ENCODE results near the gene TRAF1.

DNA sequence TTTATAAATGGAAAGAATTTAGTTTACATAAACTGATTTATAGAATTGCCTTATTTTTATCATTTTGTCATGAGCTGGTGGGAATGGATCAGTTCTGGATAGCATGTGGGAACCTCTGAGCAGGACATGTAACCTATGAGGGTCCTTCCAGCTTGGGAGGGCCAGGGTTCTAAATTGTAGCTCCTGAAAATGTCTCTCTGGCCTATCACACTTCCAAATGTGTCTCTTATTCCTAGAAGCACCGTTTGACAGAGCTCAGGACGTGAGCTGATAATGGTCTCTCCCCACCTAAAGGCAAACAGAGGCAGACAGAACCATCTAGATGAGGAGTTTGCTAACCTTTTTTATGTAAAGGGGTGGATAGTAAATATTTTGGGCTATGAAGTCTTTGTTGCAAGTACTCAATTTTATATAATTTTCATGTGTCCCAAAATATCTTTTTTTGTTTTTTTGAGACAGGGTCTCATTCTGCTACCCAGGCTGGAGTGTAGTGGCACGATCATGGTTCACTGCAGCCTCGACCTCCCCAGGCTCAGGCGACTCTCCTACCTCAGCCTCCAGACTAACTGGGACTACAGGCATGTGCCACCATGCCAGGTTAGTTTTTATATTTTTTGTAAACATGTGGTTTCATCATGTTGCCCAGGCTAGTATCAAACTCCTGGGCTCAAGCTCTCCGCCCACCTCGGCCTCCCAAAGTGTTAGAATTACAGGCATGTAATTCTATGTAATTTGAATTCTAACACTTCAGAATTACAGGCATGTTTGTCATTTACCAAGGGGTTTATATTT, 4.0 kb downstream of the TRAF1 start:
- TF ChIP-seq, protein P1, sequence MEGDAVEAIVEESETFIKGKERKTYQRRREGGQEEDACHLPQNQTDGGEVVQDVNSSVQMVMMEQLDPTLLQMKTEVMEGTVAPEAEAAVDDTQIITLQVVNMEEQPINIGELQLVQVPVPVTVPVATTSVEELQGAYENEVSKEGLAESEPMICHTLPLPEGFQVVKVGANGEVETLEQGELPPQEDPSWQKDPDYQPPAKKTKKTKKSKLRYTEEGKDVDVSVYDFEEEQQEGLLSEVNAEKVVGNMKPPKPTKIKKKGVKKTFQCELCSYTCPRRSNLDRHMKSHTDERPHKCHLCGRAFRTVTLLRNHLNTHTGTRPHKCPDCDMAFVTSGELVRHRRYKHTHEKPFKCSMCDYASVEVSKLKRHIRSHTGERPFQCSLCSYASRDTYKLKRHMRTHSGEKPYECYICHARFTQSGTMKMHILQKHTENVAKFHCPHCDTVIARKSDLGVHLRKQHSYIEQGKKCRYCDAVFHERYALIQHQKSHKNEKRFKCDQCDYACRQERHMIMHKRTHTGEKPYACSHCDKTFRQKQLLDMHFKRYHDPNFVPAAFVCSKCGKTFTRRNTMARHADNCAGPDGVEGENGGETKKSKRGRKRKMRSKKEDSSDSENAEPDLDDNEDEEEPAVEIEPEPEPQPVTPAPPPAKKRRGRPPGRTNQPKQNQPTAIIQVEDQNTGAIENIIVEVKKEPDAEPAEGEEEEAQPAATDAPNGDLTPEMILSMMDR (conservative IDR thresholded peaks at IDR 0.05 in 1 of 2, IDR thresholded peaks at IDR 0.05 in 1 of 2; ENCODE audit: low read depth in 1 of 2, low read length in 2 of 2): no peak
- TF ChIP-seq EZH2 (IDR thresholded peaks at IDR 0.05; ENCODE audit: low read length, missing control alignments): no peak
